Astrocyte of the hippocampus (primary cell): ENCODE data around the gene ACOXL.
A peak's percentile ranks its signal among the peaks of the same experiment; 100 is the strongest.
"Not testable (repeated sequence)": the region's sequence is repeated elsewhere in the genome, so short reads cannot be mapped to it uniquely, and the experiment has no call there.

ENCODE experiments used
- DNase-seq: peaks from one replicate; pipeline ENCODE4 v3.0.0; 2011; ENCODE audit warnings: low read depth, low spot score

Gene ACOXL

DNA sequence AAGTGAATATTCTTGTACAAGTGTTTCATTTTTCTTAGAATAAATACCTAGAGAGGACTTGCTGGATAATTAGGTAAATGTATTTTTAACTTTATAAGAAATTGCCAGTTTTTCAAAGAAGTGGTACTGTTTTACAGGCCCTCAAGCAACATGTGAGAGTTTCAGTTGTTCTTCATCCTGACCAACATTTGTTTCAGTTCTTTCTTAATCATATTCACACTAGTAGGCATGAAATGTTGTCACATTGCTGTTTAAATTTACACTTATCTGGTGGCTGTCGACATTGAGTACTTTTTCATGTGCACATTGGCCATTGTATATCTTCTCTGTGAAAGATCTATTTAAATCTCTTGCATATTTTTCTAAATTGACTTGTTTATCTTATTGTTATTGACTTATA is 178.1 kb downstream of the ACOXL start:
- DNase-seq, result no peak

DNA sequence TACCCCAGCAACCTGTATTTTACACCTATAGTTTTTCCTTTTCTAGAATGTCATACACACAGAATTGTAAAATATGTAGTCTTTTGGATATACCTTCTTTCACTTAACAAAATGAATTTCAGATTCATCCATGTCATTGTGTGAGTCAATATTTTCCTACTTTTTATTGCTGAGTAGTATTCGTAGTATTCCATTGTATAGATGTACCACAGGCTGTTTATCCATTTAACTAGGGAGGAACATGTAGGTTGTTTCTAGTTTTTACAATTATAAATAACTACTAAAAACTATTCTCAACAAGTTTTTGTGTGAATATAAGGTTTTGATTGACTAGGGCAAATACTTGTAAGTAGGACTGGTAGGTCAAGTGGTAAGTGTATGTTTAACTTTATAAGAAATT is 187.4 kb downstream of the ACOXL start:
- DNase-seq, result no peak

DNA sequence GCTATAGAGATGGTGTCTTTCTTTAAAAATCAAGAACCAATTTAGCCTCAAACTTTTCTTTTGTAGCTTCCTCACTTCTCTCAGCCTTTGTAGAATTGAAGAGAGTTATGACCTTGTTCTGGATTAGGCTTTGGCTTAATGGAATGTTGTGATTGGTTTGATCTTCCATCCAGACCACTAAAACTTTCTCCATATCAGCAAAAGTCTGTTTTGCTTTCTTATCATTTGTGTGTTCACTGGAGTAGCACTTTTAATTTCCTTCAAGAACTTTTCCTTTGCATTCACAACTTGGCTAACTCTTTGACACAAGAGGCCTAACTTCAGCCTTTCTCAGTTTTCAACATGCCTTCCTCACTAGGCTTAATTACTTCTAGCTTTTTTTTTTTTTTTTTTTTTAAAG is 193.1 kb downstream of the ACOXL start:
- DNase-seq, result no peak

DNA sequence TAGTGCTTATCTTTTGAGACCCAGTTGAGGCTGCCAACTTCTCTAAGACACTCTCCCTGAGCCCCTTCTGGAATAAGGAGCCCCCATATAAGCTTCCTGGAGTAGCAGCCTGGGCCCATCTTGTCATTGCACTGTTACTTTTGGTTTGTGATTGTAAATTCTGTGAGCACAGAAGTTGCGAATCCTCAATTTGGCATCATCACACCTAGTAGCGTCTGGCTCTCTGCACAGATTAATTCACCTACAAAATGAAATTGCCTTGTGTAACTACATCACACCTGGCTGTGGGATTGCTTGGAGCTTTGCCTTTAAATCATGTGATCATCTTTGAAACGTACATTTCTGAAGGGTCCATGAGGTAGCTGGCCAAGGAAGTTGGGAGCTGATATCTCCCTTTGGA is 195.2 kb downstream of the ACOXL start:
- DNase-seq, result no peak

DNA sequence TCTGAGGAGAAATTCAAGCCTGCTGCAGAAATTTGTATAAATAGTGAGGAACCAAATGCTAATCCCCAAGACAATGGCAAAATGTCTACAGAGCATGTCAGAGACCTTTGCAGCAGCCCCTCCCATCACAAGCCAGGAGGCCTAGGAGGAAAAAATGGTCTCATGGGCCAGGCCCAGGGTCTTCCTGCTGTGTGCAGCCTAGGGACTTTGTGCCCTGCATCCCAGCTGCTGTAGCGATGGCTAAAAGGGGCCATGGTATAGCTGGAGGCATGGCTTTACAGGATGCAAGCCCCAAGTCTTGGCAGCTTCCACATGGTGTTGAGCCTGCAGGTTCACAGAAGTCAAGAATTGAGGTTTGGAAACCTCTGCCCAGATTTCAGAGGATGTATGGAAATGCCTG is 197.2 kb downstream of the ACOXL start:
- no peak for DNase-seq

DNA sequence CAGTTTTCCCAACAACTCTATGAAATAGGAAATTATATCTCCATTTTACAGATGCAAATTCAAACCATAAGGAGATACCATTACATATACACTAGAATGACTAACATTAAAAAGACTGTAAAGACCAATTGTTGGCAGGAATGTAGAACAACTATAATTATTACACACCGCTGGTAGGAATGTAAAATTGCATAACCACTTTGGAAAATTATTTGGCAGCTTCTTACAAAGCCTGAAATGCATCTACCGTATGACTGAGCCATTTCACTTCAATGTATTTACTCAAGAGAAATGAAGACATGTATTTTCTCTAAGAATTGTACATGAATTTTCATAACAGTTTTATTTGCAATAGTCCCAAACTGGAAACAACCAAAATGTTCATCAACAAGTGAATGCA is 199.3 kb downstream of the ACOXL start:
- no peak for DNase-seq

DNA sequence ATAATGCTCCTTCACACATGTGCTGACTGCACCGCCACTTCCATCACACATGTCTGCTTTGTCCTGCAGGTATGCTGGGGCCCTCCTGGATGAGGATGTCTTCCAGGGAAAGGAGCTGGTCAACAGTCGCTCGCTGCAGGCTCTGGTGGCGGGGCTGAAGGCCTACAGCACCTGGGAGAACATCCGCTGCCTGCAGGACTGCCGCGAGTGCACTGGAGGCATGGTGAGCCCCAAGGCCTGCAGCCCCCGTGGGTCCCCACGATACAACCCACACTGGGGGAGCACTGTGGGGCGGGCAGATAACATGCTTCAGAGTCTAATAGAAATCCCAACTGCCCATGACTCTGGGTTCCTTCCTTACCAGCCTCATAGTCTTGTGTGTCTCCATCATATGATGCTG is 201.0 kb downstream of the ACOXL start:
- no peak for DNase-seq

DNA sequence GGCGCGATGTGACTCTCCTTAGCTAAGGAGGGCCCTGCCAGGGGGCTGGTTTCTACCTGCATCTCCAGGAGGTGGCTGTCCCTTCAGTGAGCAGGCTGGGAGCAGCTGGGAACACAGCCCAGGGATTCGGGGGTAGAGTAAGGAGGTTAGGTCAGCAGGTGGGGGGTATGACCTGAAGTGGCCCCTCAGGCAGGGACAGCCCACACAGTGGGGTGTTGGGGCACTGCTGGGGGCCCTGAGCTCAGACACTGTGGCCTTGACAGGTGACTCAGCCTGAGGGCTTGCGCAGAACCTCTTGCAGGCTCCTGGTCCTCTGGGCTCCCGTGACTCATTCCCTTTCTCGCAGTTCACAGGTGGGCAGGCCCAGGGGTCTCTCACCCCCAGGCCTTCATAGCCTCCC is 202.6 kb downstream of the ACOXL start:
- no peak for DNase-seq

DNA sequence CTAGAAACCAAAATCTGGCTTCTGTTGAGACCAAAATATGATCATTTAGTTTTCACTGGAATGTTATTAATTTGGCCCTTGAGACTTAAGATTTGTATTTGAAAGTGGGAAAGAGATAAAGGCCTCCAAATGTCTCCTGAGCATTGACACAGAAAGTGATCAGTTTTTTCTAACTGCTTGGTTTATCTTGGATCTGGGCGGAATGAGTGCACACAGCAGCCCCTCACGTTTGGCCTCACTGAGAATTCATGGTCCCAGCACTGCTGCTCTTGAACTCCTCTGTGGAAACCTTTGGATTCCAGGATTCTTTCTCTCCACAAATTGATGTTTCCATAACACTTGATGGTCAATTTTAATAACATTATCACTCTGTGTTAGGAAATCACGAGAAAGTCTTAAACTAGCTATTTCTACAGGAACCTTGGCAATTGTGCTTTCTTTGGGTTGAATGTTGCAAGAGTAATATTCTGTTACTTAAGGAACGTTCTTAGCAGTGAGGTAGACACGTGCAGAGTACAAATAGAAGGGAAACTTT is 208.1 kb downstream of the ACOXL start:
- DNase-seq, result no peak

DNA sequence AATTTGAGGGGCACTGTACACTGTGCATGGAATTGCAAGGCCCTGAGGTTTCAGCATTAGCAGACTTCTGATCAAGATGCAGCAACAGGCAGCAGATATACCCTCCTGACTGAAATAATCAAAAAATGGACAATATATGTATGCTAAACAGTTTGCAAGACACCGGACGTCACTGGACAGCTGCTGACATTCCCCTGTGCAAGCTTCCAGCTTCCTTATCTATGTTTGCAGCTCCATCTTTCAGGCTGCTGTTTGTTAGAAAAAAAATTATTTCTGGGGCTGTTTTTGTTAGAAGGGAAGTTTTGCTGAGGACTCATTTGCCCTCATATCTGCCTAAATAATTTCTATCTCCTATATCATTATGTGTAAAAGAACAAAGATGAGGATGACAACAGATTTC is 208.9 kb downstream of the ACOXL start:
- DNase-seq, result no peak

DNA sequence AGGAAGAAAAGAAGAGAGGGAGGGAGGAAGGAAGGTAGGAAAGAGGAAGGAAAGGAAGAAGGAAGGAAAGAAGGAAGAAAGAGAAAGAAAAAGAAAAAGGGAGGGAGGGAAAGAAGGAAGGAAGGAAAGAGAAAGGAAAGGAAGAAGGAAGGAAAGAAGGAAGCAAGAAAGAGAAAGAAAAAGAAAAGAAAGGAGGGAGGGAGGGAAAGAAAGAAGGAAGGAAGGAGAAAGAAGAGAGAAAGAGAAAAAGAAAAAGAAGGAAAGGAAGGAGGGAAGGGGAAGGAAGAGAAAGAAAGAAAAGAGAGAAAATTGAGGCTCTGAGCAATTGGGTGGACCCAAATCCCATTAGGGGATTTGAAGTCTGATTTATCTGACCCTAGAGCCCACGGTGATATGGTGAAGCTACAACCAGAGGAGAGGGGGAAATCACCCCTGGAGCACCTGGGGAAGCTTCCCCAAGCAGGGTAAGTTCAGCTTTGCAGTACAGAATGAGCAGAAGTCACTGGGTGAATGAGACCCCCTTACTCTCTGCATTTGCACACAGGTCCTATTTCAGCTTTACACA is 210.8 kb downstream of the ACOXL start:
- DNase-seq, result no peak

DNA sequence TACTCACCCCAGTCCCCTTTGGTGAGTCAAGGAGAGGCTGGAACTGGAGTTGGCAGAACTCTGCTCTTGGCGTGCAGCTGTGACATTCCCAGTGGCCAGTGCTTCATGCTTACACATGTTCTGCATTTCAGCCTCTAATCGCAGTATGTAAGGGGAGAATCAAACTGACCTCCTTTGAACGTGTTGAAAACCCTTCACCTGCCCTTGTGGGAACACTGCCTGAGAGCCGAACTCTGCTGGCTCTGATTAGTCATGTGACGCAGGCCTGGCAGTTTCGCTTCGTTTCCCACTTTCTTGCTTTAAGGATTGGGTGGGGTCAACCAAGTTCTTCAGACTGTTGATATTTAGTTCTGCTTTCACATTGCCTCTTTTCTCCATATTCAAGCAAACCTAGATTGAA is 214.5 kb downstream of the ACOXL start:
- DNase-seq, result no peak

DNA sequence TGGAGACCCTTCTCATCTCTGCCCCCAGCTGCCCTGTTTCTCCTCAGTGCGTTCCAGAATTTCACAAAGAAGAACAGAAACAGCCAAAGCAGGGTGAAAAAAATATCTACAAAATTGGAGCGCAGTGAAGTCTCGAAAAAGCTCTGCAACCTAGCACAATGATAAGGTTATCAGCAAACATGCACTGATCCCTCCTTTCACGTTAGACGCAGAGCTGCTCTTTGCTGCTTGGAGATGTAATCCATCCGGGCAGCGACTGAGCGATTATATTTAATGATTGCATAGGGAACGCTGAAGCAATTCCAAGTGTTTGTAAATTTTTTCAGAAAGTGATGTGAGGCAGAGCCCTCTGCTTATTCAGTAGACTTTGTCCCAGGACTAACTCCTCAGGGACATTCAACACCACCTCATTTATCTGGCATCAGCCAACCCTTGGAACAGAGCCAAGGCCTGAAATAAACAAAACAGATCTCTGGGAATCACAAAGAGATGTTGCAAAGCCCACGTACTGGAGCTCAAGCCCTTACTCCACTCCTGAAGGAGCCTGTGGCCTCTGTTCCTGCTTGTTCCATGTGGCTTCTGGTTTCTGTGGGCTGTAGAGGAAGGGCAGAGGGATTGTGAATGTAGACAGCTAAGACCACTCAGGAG is 215.8 kb downstream of the ACOXL start:
- DNase-seq, result peak; percentile 19

DNA sequence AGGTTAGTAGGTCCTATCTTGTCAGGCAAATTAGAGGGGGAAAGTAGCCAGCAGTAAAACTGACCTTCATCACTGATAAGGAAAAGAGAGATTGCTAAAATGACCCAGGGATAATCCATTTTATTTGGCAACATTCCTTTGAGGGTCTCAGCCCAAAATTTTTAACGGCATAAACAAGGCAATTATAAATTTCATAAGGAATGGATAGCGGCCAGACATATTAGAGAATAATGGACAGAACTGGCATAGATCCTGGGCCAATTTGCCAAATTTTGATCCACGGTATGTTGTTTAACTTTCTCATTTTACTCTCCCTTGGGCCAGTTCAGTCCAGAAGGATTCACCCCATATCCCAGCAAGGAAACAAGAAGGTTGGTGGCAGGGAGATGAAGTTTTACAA is 217.9 kb downstream of the ACOXL start:
- no peak for DNase-seq

DNA sequence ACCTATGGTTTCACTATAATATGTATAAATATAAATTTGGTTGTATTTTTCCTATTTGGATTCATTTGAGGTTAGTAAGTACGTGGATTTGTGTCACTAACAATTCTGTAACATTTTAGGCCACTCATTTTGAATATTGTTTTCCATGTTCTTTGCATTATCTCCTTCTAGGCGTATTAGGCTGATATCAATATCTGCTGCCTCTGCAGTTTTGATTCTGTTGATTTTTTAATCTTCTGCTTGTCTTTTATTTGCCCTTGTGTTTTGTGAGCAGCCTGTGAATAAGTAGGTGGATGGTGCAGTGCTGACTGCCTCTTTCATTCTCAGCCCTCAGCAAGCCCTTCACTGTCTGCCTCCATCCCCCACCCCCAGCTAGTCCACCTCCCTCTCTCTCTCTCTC is 222.7 kb downstream of the ACOXL start:
- no peak for DNase-seq

DNA sequence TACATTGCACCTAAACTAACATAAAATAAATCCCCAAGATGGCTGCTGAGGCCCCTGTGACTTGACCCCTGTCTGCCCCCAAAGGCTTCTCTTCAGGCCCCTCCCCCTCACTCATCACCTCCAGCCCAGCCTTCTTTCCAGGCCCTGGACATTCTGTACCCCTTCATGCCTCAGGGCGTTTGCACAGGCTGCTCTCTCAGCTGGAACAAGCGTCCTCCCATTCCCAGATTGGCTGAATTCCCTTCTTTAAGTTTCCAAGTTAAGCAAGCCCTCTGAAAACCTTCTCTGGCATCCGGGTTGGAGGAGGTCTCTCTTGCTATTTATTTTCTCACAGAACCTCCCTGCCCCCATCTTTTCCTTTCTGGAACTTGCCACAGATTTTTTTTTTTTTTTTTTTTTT is 223.2 kb downstream of the ACOXL start:
- DNase-seq, result no peak

DNA sequence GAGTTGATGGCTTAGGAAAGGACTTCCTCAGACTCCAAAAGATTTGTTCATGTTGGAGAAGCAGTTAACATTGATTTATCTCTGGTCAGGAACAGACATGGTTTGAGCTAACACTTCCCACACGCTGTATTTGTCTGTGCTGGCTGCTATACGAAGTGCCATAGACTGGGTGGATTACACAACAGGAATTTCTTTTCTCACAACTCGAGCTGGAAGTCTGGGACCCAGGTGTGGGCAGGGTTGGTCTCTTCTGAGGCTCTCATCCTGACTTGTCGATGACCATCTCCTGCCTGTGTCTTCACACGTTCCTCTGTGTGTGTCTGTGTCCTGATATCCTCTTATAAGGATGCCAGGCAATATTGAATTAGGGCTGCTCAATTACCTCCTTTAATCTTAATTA is 224.9 kb downstream of the ACOXL start:
- DNase-seq, result no peak

DNA sequence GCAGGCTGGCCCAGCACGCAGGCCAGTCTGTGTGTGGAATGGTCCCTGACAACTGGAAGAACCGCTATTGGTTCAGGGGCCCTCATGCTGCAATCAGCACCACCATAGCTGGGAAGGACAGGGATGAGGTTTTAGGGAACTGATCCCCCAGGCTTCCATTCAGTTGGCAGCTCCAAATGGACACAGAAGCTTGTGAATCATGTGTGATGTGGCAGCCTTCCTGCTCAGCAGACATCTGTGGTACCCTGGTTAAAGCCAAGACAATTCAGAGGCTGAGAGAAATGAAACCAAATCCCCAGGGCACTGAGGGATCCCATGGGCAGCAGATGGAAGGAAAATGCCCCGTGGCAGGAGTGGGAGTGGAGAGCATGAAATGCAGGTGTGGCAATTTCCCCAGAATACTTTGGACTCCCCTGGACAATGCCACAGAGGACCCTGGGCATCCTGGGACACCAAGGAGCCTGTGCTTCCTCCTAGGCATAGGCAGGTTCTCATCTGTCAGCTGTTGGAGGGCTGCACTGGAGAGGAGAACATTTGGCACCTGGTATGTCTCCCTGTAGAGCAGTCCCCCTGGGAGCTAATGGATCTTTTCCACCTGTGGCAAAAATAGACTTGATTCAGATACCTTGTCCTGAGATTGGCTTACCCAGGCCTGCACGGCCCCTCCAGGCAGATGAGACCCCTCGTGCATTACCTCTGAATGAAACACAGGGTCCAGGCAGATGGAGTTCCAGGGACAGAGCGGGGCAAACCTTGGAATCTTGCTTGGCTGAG is 226.2 kb downstream of the ACOXL start:
- DNase-seq, result no peak

DNA sequence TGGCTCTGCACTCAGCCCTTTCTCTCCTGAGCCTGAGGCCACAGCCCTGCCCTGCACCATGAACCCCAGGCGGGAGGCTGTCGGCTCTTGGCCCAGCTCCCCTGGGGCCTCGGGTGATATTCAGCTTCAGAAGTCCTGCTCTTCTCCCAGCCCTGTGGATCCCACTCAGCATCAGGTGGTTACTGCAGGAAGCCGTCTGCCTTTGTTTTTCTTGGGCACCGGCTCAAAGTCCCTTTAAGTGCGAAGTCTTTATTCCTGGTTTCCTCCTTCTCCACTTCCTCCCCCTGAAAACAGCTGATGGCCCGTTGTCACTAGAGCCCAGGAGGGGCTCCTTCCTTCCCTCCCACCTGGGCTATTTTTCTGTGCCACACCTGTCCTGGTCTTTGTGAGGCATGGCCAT is 226.8 kb downstream of the ACOXL start:
- DNase-seq, result no peak

DNA sequence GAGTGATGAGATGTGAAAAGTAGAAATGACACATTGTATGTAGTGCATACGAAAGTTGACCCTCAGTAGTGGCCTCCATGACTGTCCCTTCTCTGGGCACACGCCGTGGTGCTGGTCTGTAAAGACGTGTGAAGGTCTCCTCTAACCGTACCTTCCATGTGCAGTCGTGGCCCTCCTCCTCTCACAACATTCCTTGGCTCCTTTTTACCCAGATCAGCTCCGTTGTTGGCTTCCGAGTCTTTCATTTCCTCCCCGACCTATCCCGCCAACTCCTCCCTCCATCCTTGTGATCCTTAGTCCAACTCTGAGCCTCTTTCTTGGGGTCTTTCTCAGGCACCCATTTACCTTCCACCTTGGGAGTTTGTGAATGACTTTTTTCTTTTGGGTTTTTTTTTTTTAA is 227.9 kb downstream of the ACOXL start:
- DNase-seq, result no peak

DNA sequence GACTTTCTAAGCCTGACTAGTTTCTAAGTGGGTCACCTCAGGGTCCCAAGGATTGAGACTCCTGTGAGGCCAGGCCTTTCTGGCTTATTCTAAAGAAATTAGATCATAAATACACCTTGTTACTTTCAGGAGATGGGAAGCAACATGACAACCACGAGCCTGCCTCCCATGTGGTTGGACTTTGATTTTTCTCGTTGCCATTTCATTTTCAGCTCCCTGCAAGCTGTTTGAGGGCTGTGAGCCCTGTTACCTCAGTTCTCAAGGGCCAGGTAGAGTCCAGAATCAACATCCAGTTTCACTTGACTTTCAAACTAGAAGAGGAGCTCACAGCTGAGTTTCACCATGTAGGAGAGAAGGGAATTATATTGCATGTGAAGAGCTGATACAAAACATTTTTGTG is 228.6 kb downstream of the ACOXL start:
- DNase-seq, result no peak

DNA sequence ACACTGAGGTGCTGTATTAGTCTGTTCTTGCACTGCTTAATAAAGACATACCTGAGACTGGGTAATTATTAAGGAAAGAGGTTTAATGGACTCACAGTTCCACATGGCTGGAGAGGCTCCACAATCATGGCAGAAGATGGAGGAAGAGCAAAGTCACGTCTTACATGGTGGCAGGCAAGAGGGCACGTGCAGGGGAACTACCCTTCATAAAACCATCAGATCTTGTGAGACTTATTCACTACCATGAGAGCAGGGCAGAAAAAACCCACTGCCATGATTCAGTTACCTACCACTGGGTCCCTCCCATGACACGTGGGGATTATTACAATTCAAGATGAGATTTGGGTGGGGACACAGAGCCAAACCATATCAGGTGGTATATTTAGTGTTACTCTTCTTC is 229.3 kb downstream of the ACOXL start:
- not testable (repeated sequence) for DNase-seq

DNA sequence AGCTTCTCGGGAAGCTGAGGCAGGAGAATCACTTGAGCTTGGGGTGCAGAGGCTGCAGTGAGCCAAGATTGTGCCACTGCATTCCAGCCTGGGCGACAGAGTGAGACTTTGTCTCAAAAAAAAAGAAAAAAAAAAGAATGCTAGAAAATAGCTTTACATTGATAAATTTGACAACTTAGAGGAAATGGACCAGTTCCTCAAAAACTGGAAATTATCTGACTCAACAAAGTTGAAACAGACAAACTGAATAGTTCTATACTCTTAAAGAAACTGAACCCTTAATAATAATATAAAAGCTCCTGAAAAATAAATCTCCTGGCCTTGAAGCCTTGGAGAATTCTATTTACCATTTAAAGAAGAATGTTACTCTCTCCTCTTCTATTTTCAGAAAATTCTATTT is 237.3 kb downstream of the ACOXL start:
- DNase-seq, result no peak
